K562 (cell line): ENCODE measurements around the gene OTOG. TPM values are rescaled to one million over a fixed set of nuclear protein-coding genes. Genes with fewer than 3 reads are reported as not detected.

Experiments used
- ATAC-seq: fragments of 200-7000 bp; cut with Tn5 transposase; 3 replicates; pipeline ENCODE4 v1.9.1; 2020; ENCODE audit warnings: moderate library complexity
- BruUV-seq: library from RNA; stranded (reverse); fragments of 400-500 nt; replicated peaks from 2 replicates; lab custom pipeline; 2021; lab: Mats Ljungman, UMichigan
- CTCF ChIA-PET: fragments of 300-600 bp; formaldehyde crosslinking; extraction: SDS; loops from one replicate; lab custom pipeline; 2021; ENCODE audit warnings: low intra/inter-chr PET ratio; lab: Yijun Ruan, JAX
- POLR2A ChIA-PET: fragments of 300-600, 350-650 bp; sonication (Branson Sonifier 250); formaldehyde crosslinking; extraction: SDS; loops from one replicate; lab custom pipeline; 2021; ENCODE audit warnings: antibody characterized with exemption, inconsistent platforms; lab: Yijun Ruan, JAX
- DNase-seq, 4 experiments: peaks; one replicate each; pipeline versions ENCODE4 v3.0.0 to v3.0.0-alpha.2; 2011 to 2018; ENCODE audit warnings: low spot score in 3 of 4, mixed read lengths in 3 of 4; ENCODE audit errors: extremely low read depth in 1 of 4
- FAIRE-seq: peaks from 2 replicates; lab custom pipeline; 2011; peaks lifted over from hg19 to GRCh38; lab: Jason Lieb, UNC
- H2AFZ ChIP-seq: 2 replicates; pipeline ENCODE4 v1.6.0; 2011; ENCODE audit warnings: low read depth, low read length, control low read depth, inconsistent platforms
- H3K27ac ChIP-seq: fragments of 200-600 bp; 3 replicates; pipeline ENCODE4 v1.8.0; 2011; ENCODE audit warnings: low read depth, mild to moderate bottlenecking, control low read depth, inconsistent platforms, low read length, moderate library complexity, mixed read lengths; ENCODE audit errors: extremely low read depth
- H3K27me3 ChIP-seq, 2 experiments: fragments of 300-600 bp in 1 of 2; 2 replicates in 1 of 2; 3 replicates in 1 of 2; pipeline versions ENCODE4 v1.6.0 to v1.8.0; 2011; ENCODE audit warnings: inconsistent platforms in 2 of 2, low read length in 2 of 2, mild to moderate bottlenecking in 1 of 2, mixed read lengths in 1 of 2, moderate library complexity in 1 of 2; ENCODE audit not compliant: control insufficient read depth in 2 of 2, insufficient read depth in 2 of 2
- H3K36me3 ChIP-seq: fragments of 300-600 bp; 3 replicates; pipeline ENCODE4 v1.8.0; 2011; ENCODE audit warnings: mild to moderate bottlenecking, low read length, inconsistent platforms; ENCODE audit not compliant: control insufficient read depth, insufficient read depth
- H3K4me1 ChIP-seq, 2 experiments: fragments of 200-600 bp in 1 of 2; replicated peaks in 1 of 2; 2 replicates in 1 of 2; 3 replicates in 1 of 2; pipeline versions ENCODE4 v1.5.1 to v1.8.0; 2011; ENCODE audit warnings: inconsistent platforms in 2 of 2, low read length in 2 of 2, mild to moderate bottlenecking in 1 of 2, mixed read lengths in 1 of 2, moderate library complexity in 1 of 2; ENCODE audit not compliant: control insufficient read depth in 2 of 2, insufficient read depth in 2 of 2
- H3K4me2 ChIP-seq: 2 replicates; pipeline ENCODE4 v1.6.1; 2011; ENCODE audit warnings: low read length, control low read depth, inconsistent platforms, mixed read lengths; ENCODE audit not compliant: insufficient read depth
- H3K4me3 ChIP-seq: fragments of 200-600 bp; sonication (generic), shearing (Covaris generic); 2 replicates; pipeline ENCODE4 v1.5.1; 2016; ENCODE audit warnings: control low read depth, inconsistent platforms
- H3K79me2 ChIP-seq: fragments of 200-600 bp; 3 replicates; pipeline ENCODE4 v1.8.0; 2011; ENCODE audit warnings: low read length, inconsistent platforms; ENCODE audit not compliant: control insufficient read depth, insufficient read depth
- H3K9ac ChIP-seq, 2 experiments: 2 replicates each; pipeline versions ENCODE4 v1.6.0 to v1.6.1; 2011; ENCODE audit warnings: low read depth in 2 of 2, low read length in 2 of 2, control low read depth in 1 of 2, inconsistent platforms in 1 of 2, mild to moderate bottlenecking in 1 of 2, mixed read lengths in 1 of 2; ENCODE audit not compliant: insufficient read depth in 1 of 2
- H3K9me1 ChIP-seq: one replicate; pipeline ENCODE4 v1.6.0; 2011; ENCODE audit warnings: inconsistent platforms, mild to moderate bottlenecking, low read length, moderate library complexity; ENCODE audit not compliant: control insufficient read depth, insufficient read depth
- H3K9me3 ChIP-seq: replicated peaks from 2 replicates; pipeline ENCODE4 v1.5.1; 2011; ENCODE audit warnings: low read depth, low read length, inconsistent platforms; ENCODE audit not compliant: control insufficient read depth, insufficient read depth
- H4K20me1 ChIP-seq: replicated peaks from 2 replicates; pipeline ENCODE4 v1.6.1; 2011; ENCODE audit warnings: low read length, inconsistent platforms, mixed read lengths; ENCODE audit not compliant: control insufficient read depth, insufficient read depth
- BDP1 ChIP-seq: IDR thresholded peaks from 3 replicates; pipeline ENCODE4 v1.6.1; 2011; ENCODE audit not compliant: insufficient read length, insufficient read depth
- E2F3 ChIP-seq: fragments of 250-450 bp; sonication (Bioruptor Pico); IDR thresholded peaks from 2 replicates; pipeline ENCODE4 v1.4.0; 2020; ENCODE audit warnings: mild to moderate bottlenecking
- MCM3 ChIP-seq: fragments of 450-650 bp; IDR thresholded peaks from 2 replicates; pipeline ENCODE4 v1.6.1; 2016
- NKRF ChIP-seq: fragments of 450-650 bp; IDR thresholded peaks from 2 replicates; pipeline ENCODE4 v1.6.1; 2016; ENCODE audit warnings: borderline replicate concordance
- PBX2 ChIP-seq, 2 experiments: IDR thresholded peaks in 1 of 2; conservative IDR thresholded peaks in 1 of 2; 2 replicates each; pipeline ENCODE4 v1.6.1; 2016; ENCODE audit warnings: low read depth in 2 of 2, mild to moderate bottlenecking in 1 of 2, missing compliant biosample characterization in 1 of 2, missing genetic modification characterization in 1 of 2, moderate library complexity in 1 of 2
- ZBTB7A ChIP-seq: IDR thresholded peaks from 2 replicates; pipeline ENCODE4 v1.6.1; 2011; ENCODE audit warnings: low read depth, mild to moderate bottlenecking, low read length, moderate library complexity, borderline replicate concordance; ENCODE audit not compliant: control insufficient read depth
- WGBS: fragments of 100-300 bp; shearing (Covaris generic); methylation state at CpG from one replicate; pipeline ENCODE4 v1.1.6; 2016; ENCODE audit warnings: low coverage, mixed read lengths; ENCODE audit not compliant: insufficient coverage; ENCODE audit errors: missing lambda C conversion rate; 5-methylcytosine and 5-hydroxymethylcytosine counted together
- in situ Hi-C: fragments of 300-500 bp; cut with MboI; formaldehyde crosslinking; loops from 4 replicates; pipeline ENCODE4 v1.15.0; 2018; ENCODE audit warnings: inconsistent platforms, mixed read lengths
- intact Hi-C: fragments of 100-400 bp; cut with micrococcal nuclease; formaldehyde crosslinking; loops from 2 replicates; pipeline ENCODE4 v1.14.2; 2022
- polyA plus RNA-seq, 8 experiments: library from polyadenylated mRNA; depleted of rRNA in 4 of 8; stranded (reverse) in 5 of 8; unstranded in 3 of 8; fragments of >200 nt; fragmentation: Nextera tagmentation in 2 of 8; fragmentation: Illumina TruSeq in 1 of 8; extraction: Ambion mirVana in 2 of 8; extraction: Trizol in 1 of 8; gene quantifications; 2 replicates each; pipeline versions ENCODE4 v1.2.1 to v1.2.3, GENCODE V29; 2011 to 2014; ENCODE audit warnings: inconsistent platforms in 1 of 8, missing spikeins in 1 of 8
- total RNA-seq, 7 experiments: library from RNA; depleted of rRNA in 6 of 7; stranded (reverse); fragments of >200 nt in 6 of 7; fragmentation: Illumina TruSeq in 2 of 7; extraction: Trizol in 2 of 7; gene quantifications; 2 replicates each; pipeline versions ENCODE4 v1.2.1 to v1.2.3, GENCODE V29; 2011 to 2021; ENCODE audit warnings: low replicate concordance in 1 of 7

Gene OTOG
- total and polyA plus RNA-seq, 9 of the 15 experiments (the other 6 are each of a cell fraction or from before 2014, with no cell fraction given) = not detected

GRCh38 chr11:17513853-17514252 lies 33.2 kb upstream of the OTOG start (continued):
- TF ChIP-seq PBX2 (CRISPR knock-in tag; IDR thresholded peaks at IDR 0.05; ENCODE audit: low read depth) (no peak), PBX2 (tag; conservative IDR thresholded peaks at IDR 0.05; ENCODE audit: low read depth) (no peak), MCM3 (no peak), NKRF (no peak), E2F3 (CRISPR knock-in tag) (no peak), ZBTB7A (no peak)

GRCh38 chr11:17514476-17514875 lies 32.6 kb upstream of the OTOG start:
- CTCF ChIA-PET = no interaction called here
- no peaks in the 10 kb centered on the region for H3K9me1 ChIP-seq
- in situ Hi-C loops = no loop called here
- H3K4me2 ChIP-seq = no peak overlapping the region
- TF ChIP-seq BDP1 = no peak
- FAIRE-seq (no peak), ATAC-seq (no peak), DNase-seq (no peak)
- no peaks in the 10 kb centered on the region for H3K36me3 ChIP-seq
- no peak overlapping the region for H3K9ac ChIP-seq
- intact Hi-C loops = no loop called here
- no TSS peak for BruUV-seq
- H3K9me3 ChIP-seq = no peaks in the 10 kb centered on the region
- POLR2A ChIA-PET = no interaction called here
- 0% methylated on average over 4 of the region's 4 CpGs for WGBS
- peaks cover 14 to 43% of the 10 kb centered on the region in 2 experiments; a peak in 4 of 5 replicates for H3K27me3 ChIP-seq
- H3K79me2 ChIP-seq = no peaks in the 10 kb centered on the region
- no peak overlapping the region for H3K4me3 ChIP-seq
- H3K27ac ChIP-seq = no peak overlapping the region
- no peaks in the 10 kb centered on the region for H3K4me1 ChIP-seq
- no peak overlapping the region for H2AFZ ChIP-seq
- no peaks in the 10 kb centered on the region; the same call in 1 of the 2 replicates for H4K20me1 ChIP-seq
